NK-92 (cell line): ENCODE measurements around the gene PIH1D1.
"Not testable (repeated sequence)": the region's sequence is repeated elsewhere in the genome, so short reads cannot be mapped to it uniquely, and the experiment has no call there.

Source experiments
- DNase-seq: peaks from one replicate; lab custom pipeline; 2025; ENCODE audit not compliant: unreplicated experiment; lab: John Stamatoyannopoulos, UW

PIH1D1 gene

GRCh38 chr19:49456326-49456725 is 4.7 kb upstream of the PIH1D1 start:
- no peak for DNase-seq

- no peak for DNase-seq
These were observed 4.2 kb upstream of the PIH1D1 start for GRCh38 chr19:49455773-49456172.

GRCh38 chr19:49453757-49454240 is 2.2 kb upstream of the PIH1D1 start:
- no peak for DNase-seq

GRCh38 chr19:49453013-49453756 is 1.6 kb upstream of the PIH1D1 start, which contains the start of gene ALDH16A1:
Gene ALDH16A1 (plus strand): TSS chr19:49453225. CDS start chr19:49453332, 107 bp downstream.
- peak; percentile 85 for DNase-seq

- no peak for DNase-seq
These were observed 1.2 kb downstream of the PIH1D1 start for GRCh38 chr19:49450405-49450804.

GRCh38 chr19:49448432-49448786 is 3.2 kb downstream of the PIH1D1 start:
- no peak for DNase-seq

- DNase-seq = no peak
These were observed 3.9 kb downstream of the PIH1D1 start for GRCh38 chr19:49447485-49448431.

- no peak for DNase-seq
These were observed 5.6 kb downstream of the PIH1D1 start for GRCh38 chr19:49445997-49446396.

GRCh38 chr19:49444100-49444700 is 7.4 kb downstream of the PIH1D1 start:
- DNase-seq = not testable (repeated sequence)

GRCh38 chr19:49443366-49444099 is 8.1 kb downstream of the PIH1D1 start:
- peak; percentile 40 for DNase-seq

GRCh38 chr19:49442771-49443365 is 8.7 kb downstream of the PIH1D1 start:
- no peak for DNase-seq

GRCh38 chr19:49442354-49442753 is 9.3 kb downstream of the PIH1D1 start:
- no peak for DNase-seq

GRCh38 chr19:49441960-49442350 is 9.7 kb downstream of the PIH1D1 start:
- DNase-seq = no peak

- DNase-seq = no peak
These were observed 10.2 kb downstream of the PIH1D1 start, which contains the start of gene SLC17A7 for GRCh38 chr19:49441210-49441959. Gene SLC17A7 (minus strand): TSS chr19:49441527. CDS start chr19:49441379, 148 bp downstream.

GRCh38 chr19:49440439-49441209 is 11.0 kb downstream of the PIH1D1 start:
- DNase-seq = no peak

- DNase-seq = no peak
These were observed 11.8 kb downstream of the PIH1D1 start for GRCh38 chr19:49439836-49440235.

GRCh38 chr19:49438261-49438660 is 13.4 kb downstream of the PIH1D1 start:
- DNase-seq = no peak

GRCh38 chr19:49437231-49437630 is 14.4 kb downstream of the PIH1D1 start:
- no peak for DNase-seq
